IMR-90 (cell line): ENCODE results near the gene VIT.

Experiments
- CEBPB ChIP-seq: IDR thresholded peaks from 2 replicates; pipeline ENCODE4 v1.6.1; 2012; ENCODE audit warnings: low read depth, low read length, improper control_type of control experiment
- MAFK ChIP-seq: IDR thresholded peaks from 2 replicates; pipeline ENCODE4 v1.6.1; 2012; ENCODE audit warnings: low read depth, low read length, improper control_type of control experiment
- MAZ ChIP-seq: IDR thresholded peaks from 2 replicates; pipeline ENCODE4 v1.6.1; 2012; ENCODE audit warnings: low read depth, mild to moderate bottlenecking, low read length, improper control_type of control experiment, moderate library complexity, borderline replicate concordance
- NFE2L2 ChIP-seq: fragments of 150-350 bp; IDR thresholded peaks from 2 replicates; pipeline ENCODE4 v1.6.1; 2016; ENCODE audit warnings: low read depth, mild to moderate bottlenecking, low read length
- POLR2A ChIP-seq: IDR thresholded peaks from 2 replicates; pipeline ENCODE4 v1.6.1; 2012; ENCODE audit warnings: mild to moderate bottlenecking, low read depth, low read length
- RCOR1 ChIP-seq: IDR thresholded peaks from 2 replicates; pipeline ENCODE4 v1.6.1; 2012; ENCODE audit warnings: mild to moderate bottlenecking, low read length, improper control_type of control experiment; ENCODE audit not compliant: insufficient replicate concordance
- RFX5 ChIP-seq: IDR thresholded peaks from 2 replicates; pipeline ENCODE4 v1.8.0; 2012; ENCODE audit warnings: low read depth, mild to moderate bottlenecking, low read length, moderate library complexity
- SMC3 ChIP-seq: fragments of 150-350 bp; IDR thresholded peaks from 2 replicates; pipeline ENCODE4 v1.6.1; 2016; ENCODE audit warnings: low read depth, mild to moderate bottlenecking, antibody characterized with exemption, low read length, moderate library complexity
- USF2 ChIP-seq: fragments of 150-350 bp; IDR thresholded peaks from 2 replicates; pipeline ENCODE4 v1.6.1; 2017; ENCODE audit warnings: mild to moderate bottlenecking, antibody characterized with exemption, low read length, low read depth
- TF ChIP-seq, protein P1 (sequence below): conservative IDR thresholded peaks from 2 replicates; pipeline ENCODE4 v1.5.1; 2012; ENCODE audit warnings: mild to moderate bottlenecking, low read depth, low read length, improper control_type of control experiment

DNA sequence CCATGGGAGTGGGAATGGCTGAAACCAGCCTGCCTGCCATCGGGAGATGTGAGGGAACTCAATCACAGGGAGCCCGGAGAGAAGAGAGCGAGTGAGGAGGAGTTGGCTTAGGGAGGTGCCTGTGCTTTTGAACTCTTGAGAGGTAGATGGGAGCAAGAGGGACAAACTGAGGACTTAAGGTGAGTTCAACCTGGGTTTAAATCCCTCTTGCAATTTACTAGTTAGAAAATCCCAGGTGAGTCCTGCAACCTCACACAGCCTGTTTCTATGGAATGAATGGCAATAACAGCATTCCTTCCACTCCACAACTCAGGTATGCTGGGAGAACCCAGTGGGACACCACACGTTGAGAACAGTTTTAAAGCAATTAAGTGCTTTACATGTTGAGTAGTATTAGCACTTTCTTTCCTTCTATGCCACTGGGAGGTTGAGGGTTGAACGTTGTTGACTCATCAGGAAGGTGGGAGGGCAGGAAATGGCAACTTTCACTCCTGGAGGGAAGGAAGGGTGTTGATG lies 57.3 kb downstream of the VIT start:
- no peak for TF ChIP-seq POLR2A
- TF ChIP-seq SMC3 = no peak
- TF ChIP-seq, protein P1, sequence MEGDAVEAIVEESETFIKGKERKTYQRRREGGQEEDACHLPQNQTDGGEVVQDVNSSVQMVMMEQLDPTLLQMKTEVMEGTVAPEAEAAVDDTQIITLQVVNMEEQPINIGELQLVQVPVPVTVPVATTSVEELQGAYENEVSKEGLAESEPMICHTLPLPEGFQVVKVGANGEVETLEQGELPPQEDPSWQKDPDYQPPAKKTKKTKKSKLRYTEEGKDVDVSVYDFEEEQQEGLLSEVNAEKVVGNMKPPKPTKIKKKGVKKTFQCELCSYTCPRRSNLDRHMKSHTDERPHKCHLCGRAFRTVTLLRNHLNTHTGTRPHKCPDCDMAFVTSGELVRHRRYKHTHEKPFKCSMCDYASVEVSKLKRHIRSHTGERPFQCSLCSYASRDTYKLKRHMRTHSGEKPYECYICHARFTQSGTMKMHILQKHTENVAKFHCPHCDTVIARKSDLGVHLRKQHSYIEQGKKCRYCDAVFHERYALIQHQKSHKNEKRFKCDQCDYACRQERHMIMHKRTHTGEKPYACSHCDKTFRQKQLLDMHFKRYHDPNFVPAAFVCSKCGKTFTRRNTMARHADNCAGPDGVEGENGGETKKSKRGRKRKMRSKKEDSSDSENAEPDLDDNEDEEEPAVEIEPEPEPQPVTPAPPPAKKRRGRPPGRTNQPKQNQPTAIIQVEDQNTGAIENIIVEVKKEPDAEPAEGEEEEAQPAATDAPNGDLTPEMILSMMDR = no peak
- no peak for TF ChIP-seq CEBPB
- no peak for TF ChIP-seq RFX5
- TF ChIP-seq RCOR1 = no peak
- no peak for TF ChIP-seq MAZ
- no peak for TF ChIP-seq MAFK
- no peak for TF ChIP-seq NFE2L2
- no peak for TF ChIP-seq USF2
